DND-41 (cell line): ENCODE results near the gene PHF21B.

Experiments
- CTCF ChIP-seq: IDR thresholded peaks from 2 replicates; pipeline ENCODE4 v1.5.1; 2012; ENCODE audit warnings: borderline replicate concordance, low read length, moderate library complexity, mild to moderate bottlenecking; ENCODE audit not compliant: poor library complexity, severe bottlenecking; ENCODE audit errors: extremely low read depth
- EZH2 ChIP-seq: IDR thresholded peaks from 3 replicates; pipeline ENCODE4 v1.6.1; 2012; ENCODE audit warnings: borderline replicate concordance, low read depth, mild to moderate bottlenecking, moderate library complexity, low read length, inconsistent platforms; ENCODE audit not compliant: severe bottlenecking

- no peak for TF ChIP-seq CTCF
- no peak for TF ChIP-seq EZH2
Observed at GRCh38 chr22:44962741-44963454, 46.9 kb downstream of the PHF21B start.
